Testis (tissue), 2 donors: ENCODE results near the gene SEH1L.

Source experiments
- POLR2A ChIP-seq: fragments of 450-650 bp; IDR thresholded peaks from one replicate; pipeline ENCODE4 v1.6.1; 2017; ENCODE audit warnings: antibody characterized with exemption, mild to moderate bottlenecking, moderate library complexity
- TF ChIP-seq, protein P1 (sequence below), 3 experiments: fragments of 450-650 bp in 2 of 3; fragments of 200-600 bp in 1 of 3; sonication (generic) in 1 of 3; IDR thresholded peaks; one replicate each; pipeline ENCODE4 v1.5.1; 2016 to 2019; ENCODE audit warnings: antibody characterized with exemption in 3 of 3, mild to moderate bottlenecking in 2 of 3, moderate library complexity in 1 of 3

DNA sequence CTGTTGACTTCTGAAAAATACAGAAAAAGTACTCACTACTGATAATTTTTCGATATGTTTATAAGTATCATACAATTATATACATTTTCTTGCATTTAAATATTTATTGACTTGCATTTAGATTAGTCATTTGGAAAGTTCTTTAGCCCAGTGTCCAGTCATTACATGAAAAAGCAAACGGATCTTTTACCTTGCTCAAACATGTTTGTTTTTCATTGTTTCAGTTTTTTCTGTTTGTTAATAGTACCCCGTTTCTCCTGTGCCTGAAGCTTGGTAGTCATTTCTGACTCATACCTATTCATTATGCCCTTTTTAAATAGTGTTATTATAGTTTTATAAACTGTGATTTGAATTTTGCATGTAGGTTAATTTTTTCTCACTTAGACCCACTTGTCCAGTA lies 71.5 kb downstream of the SEH1L start:
- TF ChIP-seq, protein P1, sequence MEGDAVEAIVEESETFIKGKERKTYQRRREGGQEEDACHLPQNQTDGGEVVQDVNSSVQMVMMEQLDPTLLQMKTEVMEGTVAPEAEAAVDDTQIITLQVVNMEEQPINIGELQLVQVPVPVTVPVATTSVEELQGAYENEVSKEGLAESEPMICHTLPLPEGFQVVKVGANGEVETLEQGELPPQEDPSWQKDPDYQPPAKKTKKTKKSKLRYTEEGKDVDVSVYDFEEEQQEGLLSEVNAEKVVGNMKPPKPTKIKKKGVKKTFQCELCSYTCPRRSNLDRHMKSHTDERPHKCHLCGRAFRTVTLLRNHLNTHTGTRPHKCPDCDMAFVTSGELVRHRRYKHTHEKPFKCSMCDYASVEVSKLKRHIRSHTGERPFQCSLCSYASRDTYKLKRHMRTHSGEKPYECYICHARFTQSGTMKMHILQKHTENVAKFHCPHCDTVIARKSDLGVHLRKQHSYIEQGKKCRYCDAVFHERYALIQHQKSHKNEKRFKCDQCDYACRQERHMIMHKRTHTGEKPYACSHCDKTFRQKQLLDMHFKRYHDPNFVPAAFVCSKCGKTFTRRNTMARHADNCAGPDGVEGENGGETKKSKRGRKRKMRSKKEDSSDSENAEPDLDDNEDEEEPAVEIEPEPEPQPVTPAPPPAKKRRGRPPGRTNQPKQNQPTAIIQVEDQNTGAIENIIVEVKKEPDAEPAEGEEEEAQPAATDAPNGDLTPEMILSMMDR (IDR thresholded peaks at IDR 0.05) = no peak
- TF ChIP-seq POLR2A = no peak
